ENCODE data around the gene OGFOD3. TPM values are rescaled to one million over a fixed set of nuclear protein-coding genes. Genes with fewer than 3 reads are reported as not detected.

OGFOD3 gene
- total RNA-seq, 1 experiment from 2014 or later, result 53.6 TPM

- H4K20me1 ChIP-seq (ENCODE audit: insufficient read depth), result no peaks in the 10 kb centered on the region
- H3K27me3 ChIP-seq (ENCODE audit: insufficient read depth, low read length), result no peaks in the 10 kb centered on the region
- no TSS peak for BruUV-seq (replicated peaks)
- intact Hi-C loops (cut with micrococcal nuclease), result no loop called here
- H2AFZ ChIP-seq (ENCODE audit: low read depth, low read length, poor library complexity, severe bottlenecking), result no peak overlapping the region
- no peak for TF ChIP-seq SRF (IDR thresholded peaks at IDR 0.05; ENCODE audit: low read depth)
- TF ChIP-seq POLR2AphosphoS5 (IDR thresholded peaks at IDR 0.05; ENCODE audit: low read depth, low read length), result no peak
- no peak for TF ChIP-seq TCF7L2 (IDR thresholded peaks at IDR 0.05; ENCODE audit: borderline replicate concordance, extremely low read depth, insufficient read depth, insufficient read length)
- no peak for TF ChIP-seq SIN3A (IDR thresholded peaks at IDR 0.05; ENCODE audit: low read depth)
- TF ChIP-seq ELF1 (IDR thresholded peaks at IDR 0.05; ENCODE audit: borderline replicate concordance, low read depth), result no peak
- no peak for TF ChIP-seq EGR1 (IDR thresholded peaks at IDR 0.05; ENCODE audit: low read depth)
- no peak for TF ChIP-seq ZFX (IDR thresholded peaks at IDR 0.05)
- no peak for TF ChIP-seq CEBPB (IDR thresholded peaks at IDR 0.05; ENCODE audit: low read depth)
- no peak for TF ChIP-seq CTCF (IDR thresholded peaks at IDR 0.05 in 2 of 3, conservative IDR thresholded peaks at IDR 0.05 in 1 of 3; ENCODE audit: borderline replicate concordance in 1 of 3, insufficient read depth in 1 of 3, low read depth in 2 of 3, low read length in 2 of 3)
- TF ChIP-seq REST (IDR thresholded peaks at IDR 0.05; ENCODE audit: low read depth), result no peak
- TF ChIP-seq MAX (IDR thresholded peaks at IDR 0.05), result no peak
- TF ChIP-seq RAD21 (IDR thresholded peaks at IDR 0.05; ENCODE audit: low read depth), result no peak
- TF ChIP-seq POLR2A (IDR thresholded peaks at IDR 0.05; ENCODE audit: borderline replicate concordance, extremely low read depth, insufficient read depth, insufficient read length), result no peak
- ChIA-PET POLR2A (interaction anchor here (0.7 kb wide), 1 partner anchor 48 kb away, joined by 3 read pairs; no protein-coding TSS in a partner anchor), CTCF (interaction anchor here (1.5 kb wide), 1 partner anchor 313 kb away, joined by 3 read pairs; the partner anchor contains the start of gene RAC3), RAD21 (ENCODE audit: low non-redundant PET in 1 of 2, low total read pairs in 2 of 2, uncharacterized antibody in 2 of 2, unreplicated experiment in 2 of 2) (interaction anchor here in 1 of 2 experiments (0.7 kb wide), 1 partner anchor 72 kb away, joined by 4 read pairs; no protein-coding TSS in a partner anchor)
- no peaks in the 10 kb centered on the region for H3K9me2 ChIP-seq (ENCODE audit: insufficient read depth)
- no peak overlapping the region for H3K4me2 ChIP-seq (ENCODE audit: low read length)
- no peak overlapping the region for H3K27ac ChIP-seq (ENCODE audit: low read depth, low read length)
- H3K9ac ChIP-seq (ENCODE audit: low read length), result no peak overlapping the region
- H3K4me3 ChIP-seq (replicated peaks in 1 of 2; ENCODE audit: low read depth in 1 of 2, low read length in 2 of 2), result no peak overlapping the region
- DNase-seq (ENCODE audit: low read depth, low spot score) (no peak), ATAC-seq (no peak)
- H3K4me1 ChIP-seq (ENCODE audit: control insufficient read depth in 1 of 2, insufficient read depth in 2 of 2, low read length in 2 of 2), result peaks cover 8 to 25% of the 10 kb centered on the region in 2 experiments
- no peaks in the 10 kb centered on the region for H3K79me2 ChIP-seq (ENCODE audit: insufficient read depth, low read length)
- H3K36me3 ChIP-seq (ENCODE audit: control insufficient read depth in 1 of 2, insufficient read depth in 2 of 2, low read length in 2 of 2), result no peaks in the 10 kb centered on the region
- H3K9me3 ChIP-seq (ENCODE audit: control insufficient read depth in 1 of 2, insufficient read depth in 1 of 2, low read depth in 1 of 2, low read length in 2 of 2), result no peaks in the 10 kb centered on the region
Observed at GRCh38 chr17:82344175-82344907, 74.0 kb downstream of the OGFOD3 start.

Measured in HCT116 (cell line).